ENCODE data around the gene ALDH18A1.
"Not testable (repeated sequence)": the region's sequence is repeated elsewhere in the genome, so short reads cannot be mapped to it uniquely, and the experiment has no call there.

ALDH18A1 gene

DNA sequence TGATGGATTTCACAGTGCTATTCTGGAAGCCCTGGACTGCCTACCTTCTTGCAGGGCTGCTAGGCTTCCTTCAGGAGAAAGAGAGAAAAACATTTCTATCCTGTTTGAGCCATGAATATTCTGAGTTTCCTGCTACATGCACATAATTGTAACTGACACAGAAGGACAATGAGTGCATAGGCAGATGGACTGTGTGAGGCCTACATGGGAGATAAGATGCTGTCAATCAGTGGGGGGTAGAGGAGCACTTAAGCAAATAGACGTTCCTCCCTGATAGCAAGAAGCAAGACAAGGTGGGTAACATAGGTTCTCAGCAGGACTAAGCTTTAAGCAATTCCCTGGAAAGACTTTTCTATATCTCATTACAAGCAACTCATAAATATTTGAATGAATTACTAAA is 11.6 kb downstream of the ALDH18A1 start:
- Histone ChIP-seq H3K4me1 (ENCODE audit: control insufficient read depth, insufficient read depth, low read length) (peaks cover 31% of the 10 kb centered on the region), H3K27me3 (ENCODE audit: control insufficient read depth, insufficient read depth, low read length) (no peaks in the 10 kb centered on the region), H3K9me3 (ENCODE audit: control insufficient read depth, low read length) (no peaks in the 10 kb centered on the region), H3K4me3 (ENCODE audit: low read length) (no peak overlapping the region), H3K36me3 (ENCODE audit: control insufficient read depth, insufficient read depth, low read length) (peaks cover 5% of the 10 kb centered on the region), H3K9ac (ENCODE audit: low read length) (no peak overlapping the region)

DNA sequence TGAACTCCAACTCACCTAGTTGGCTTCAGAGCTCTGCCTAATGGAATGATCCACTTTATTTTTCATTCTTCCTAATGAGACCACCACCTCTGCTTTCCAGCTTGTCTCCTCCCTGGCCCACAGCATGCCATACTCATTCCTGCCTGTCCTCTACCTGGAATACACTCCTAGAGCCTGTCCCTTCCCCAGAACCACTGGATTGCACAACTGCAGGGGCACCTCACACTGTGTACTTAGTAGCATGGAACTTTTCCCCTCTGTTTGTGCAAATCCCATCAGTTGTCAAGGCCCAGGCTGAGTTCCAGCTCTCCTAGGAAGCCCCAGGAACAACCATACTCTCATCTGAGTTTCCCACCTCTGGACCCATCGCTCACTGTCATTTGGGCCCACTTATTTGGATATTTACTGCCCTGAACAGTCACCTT is 15.6 kb downstream of the ALDH18A1 start:
- no peak overlapping the region for H3K4me3 ChIP-seq (ENCODE audit: low read length)
- no peaks in the 10 kb centered on the region for H3K9me3 ChIP-seq (ENCODE audit: control insufficient read depth, low read length)
- no peak overlapping the region for H3K9ac ChIP-seq (ENCODE audit: low read length)
- peaks cover 5% of the 10 kb centered on the region for H3K36me3 ChIP-seq (ENCODE audit: control insufficient read depth, insufficient read depth, low read length)
- H3K4me1 ChIP-seq (ENCODE audit: control insufficient read depth, insufficient read depth, low read length) = peaks cover 20% of the 10 kb centered on the region
- no peaks in the 10 kb centered on the region for H3K27me3 ChIP-seq (ENCODE audit: control insufficient read depth, insufficient read depth, low read length)

DNA sequence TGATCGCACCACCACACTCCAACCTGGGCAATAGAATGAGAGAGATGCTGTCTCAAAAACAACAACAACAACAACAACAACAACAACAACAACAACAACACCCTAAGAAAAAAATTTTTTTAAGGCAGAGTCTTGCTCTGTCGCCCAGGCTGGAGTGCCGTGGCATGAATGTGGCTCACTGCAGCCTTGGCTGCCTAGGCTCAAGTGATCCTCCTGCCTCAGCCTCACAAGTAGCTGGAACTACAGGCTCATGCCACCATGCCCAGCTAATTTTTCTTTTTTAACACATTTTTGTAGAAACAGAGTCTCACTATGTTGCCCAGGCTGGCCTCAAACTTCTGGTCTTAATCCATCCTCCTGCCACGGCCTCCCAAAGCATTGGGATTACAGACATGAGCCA is 18.6 kb downstream of the ALDH18A1 start:
- no peak overlapping the region for H3K4me3 ChIP-seq (ENCODE audit: low read length)
- H3K4me1 ChIP-seq (ENCODE audit: control insufficient read depth, insufficient read depth, low read length) = no peaks in the 10 kb centered on the region
- no peak overlapping the region for H3K9ac ChIP-seq (ENCODE audit: low read length)
- H3K36me3 ChIP-seq (ENCODE audit: control insufficient read depth, insufficient read depth, low read length) = peaks cover 5% of the 10 kb centered on the region
- no peaks in the 10 kb centered on the region for H3K27me3 ChIP-seq (ENCODE audit: control insufficient read depth, insufficient read depth, low read length)
- no peaks in the 10 kb centered on the region for H3K9me3 ChIP-seq (ENCODE audit: control insufficient read depth, low read length)

DNA sequence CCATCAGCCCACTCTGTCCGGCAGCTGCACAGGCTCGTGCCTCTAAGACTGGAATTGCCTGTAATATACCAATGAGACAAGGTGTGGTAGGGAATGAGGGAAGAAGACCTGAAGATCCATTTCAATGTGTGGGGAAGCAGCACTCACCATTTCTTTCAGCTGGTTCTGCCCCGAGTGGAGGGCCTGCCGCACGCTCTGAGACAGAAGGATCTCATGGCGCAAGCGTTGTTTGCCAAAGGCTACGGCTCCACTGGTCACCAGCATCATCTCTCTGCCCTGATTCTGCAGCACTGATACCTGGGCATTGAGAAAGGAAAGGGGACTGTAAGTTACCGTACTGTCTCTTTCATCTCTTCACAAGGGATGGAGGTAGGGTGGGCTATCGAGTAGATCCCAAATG is 19.4 kb downstream of the ALDH18A1 start:
- Histone ChIP-seq H3K4me1 (ENCODE audit: control insufficient read depth, insufficient read depth, low read length) (no peaks in the 10 kb centered on the region), H3K9ac (ENCODE audit: low read length) (no peak overlapping the region), H3K27me3 (ENCODE audit: control insufficient read depth, insufficient read depth, low read length) (no peaks in the 10 kb centered on the region), H3K36me3 (ENCODE audit: control insufficient read depth, insufficient read depth, low read length) (peaks cover 1% of the 10 kb centered on the region), H3K4me3 (ENCODE audit: low read length) (no peak overlapping the region), H3K9me3 (ENCODE audit: control insufficient read depth, low read length) (no peaks in the 10 kb centered on the region)

DNA sequence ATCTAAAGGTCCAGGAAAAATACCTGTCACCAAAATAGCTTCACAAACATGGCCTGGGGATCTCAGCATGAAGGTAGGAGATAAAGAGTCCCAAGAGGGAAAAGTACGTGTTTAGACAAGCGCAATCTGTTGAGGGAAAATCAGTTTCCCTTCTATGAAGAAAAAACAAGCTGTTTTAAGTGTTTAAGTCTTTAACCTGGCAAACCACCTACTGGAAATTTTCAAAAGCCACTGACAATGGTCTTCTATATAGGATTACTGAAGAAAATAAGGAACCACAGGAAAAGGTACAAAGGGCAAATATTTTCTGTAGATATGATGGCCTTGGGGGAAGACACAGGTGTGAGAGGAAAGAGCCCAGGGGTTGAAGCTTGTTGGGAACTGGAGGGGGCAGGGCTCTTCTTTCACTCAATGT is 21.2 kb downstream of the ALDH18A1 start:
- H3K4me3 ChIP-seq (ENCODE audit: low read length) = no peak overlapping the region

DNA sequence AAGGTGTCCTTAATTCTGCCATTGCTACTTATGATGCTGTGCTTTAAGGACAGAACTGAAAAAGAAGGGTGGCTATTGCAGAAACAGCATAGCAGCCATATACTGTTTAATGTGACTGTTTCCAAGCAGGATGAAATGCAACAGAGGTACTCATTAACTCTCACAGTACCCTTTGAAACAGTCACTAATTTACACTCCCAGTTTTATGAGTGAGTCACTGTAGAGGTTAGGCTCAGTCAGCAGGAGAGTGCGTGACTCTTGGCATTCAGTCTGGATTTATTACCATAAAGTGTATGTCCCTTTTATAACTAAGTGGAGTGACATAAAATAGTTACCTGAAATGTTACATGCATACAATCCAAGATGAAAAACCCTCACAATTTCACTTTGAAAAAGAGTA is 27.7 kb downstream of the ALDH18A1 start:
- H3K4me1 ChIP-seq (ENCODE audit: control insufficient read depth, insufficient read depth, low read length) = peaks cover 5% of the 10 kb centered on the region
- H3K36me3 ChIP-seq (ENCODE audit: control insufficient read depth, insufficient read depth, low read length) = peaks cover 7% of the 10 kb centered on the region
- H3K4me3 ChIP-seq (ENCODE audit: low read length) = no peak overlapping the region
- H3K9me3 ChIP-seq (ENCODE audit: control insufficient read depth, low read length) = no peaks in the 10 kb centered on the region
- no peaks in the 10 kb centered on the region for H3K27me3 ChIP-seq (ENCODE audit: control insufficient read depth, insufficient read depth, low read length)
- H3K9ac ChIP-seq (ENCODE audit: low read length) = no peak overlapping the region

More for the DNA sequence above, 21.2 kb downstream of the ALDH18A1 start:
- Histone ChIP-seq H3K9me3 (ENCODE audit: control insufficient read depth, low read length) (no peaks in the 10 kb centered on the region), H3K4me1 (ENCODE audit: control insufficient read depth, insufficient read depth, low read length) (no peaks in the 10 kb centered on the region), H3K9ac (ENCODE audit: low read length) (no peak overlapping the region), H3K36me3 (ENCODE audit: control insufficient read depth, insufficient read depth, low read length) (no peaks in the 10 kb centered on the region), H3K27me3 (ENCODE audit: control insufficient read depth, insufficient read depth, low read length) (no peaks in the 10 kb centered on the region)

DNA sequence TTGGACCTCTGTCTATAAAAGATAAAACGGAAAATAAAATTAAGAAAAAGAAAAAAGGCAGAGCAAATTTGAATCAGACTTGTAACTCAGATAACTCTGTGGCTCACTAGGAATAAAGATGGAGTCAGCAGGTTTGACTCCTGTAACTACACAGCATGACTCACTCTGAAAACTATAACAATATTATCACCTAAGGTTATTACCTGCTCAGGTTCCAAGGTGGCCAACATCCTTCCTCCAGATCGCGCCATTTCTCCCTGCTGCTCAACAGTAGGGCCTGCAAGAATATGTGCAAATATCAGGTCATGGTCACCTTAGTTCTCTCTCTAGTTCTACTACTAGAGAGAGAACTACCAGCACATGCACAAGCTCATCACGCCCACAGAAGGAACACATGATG is 30.0 kb downstream of the ALDH18A1 start:
- no peak overlapping the region for H3K9ac ChIP-seq (ENCODE audit: low read length)
- no peaks in the 10 kb centered on the region for H3K27me3 ChIP-seq (ENCODE audit: control insufficient read depth, insufficient read depth, low read length)
- peaks cover 5% of the 10 kb centered on the region for H3K4me1 ChIP-seq (ENCODE audit: control insufficient read depth, insufficient read depth, low read length)
- no peak overlapping the region for H3K4me3 ChIP-seq (ENCODE audit: low read length)
- H3K36me3 ChIP-seq (ENCODE audit: control insufficient read depth, insufficient read depth, low read length) = peaks cover 7% of the 10 kb centered on the region
- H3K9me3 ChIP-seq (ENCODE audit: control insufficient read depth, low read length) = no peaks in the 10 kb centered on the region

DNA sequence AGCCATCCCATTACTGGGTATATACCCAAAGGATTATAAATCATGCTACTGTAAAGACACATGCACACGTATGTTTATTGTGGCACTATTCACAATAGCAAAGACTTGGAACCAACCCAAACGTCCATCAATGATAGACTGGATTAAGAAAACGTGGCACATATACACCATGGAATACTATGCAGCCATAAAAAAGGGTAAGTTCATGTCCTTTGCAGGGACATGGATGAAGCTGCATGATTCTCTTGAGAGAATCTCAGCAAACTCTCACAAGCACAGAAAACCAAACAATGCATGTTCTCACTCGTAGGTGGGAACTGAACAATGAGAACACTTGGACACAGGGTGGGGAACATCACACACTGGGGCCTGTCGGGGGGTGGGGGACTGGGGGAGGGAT is 36.1 kb downstream of the ALDH18A1 start:
- not testable (repeated sequence) for H3K27me3 ChIP-seq (ENCODE audit: control insufficient read depth, insufficient read depth, low read length); H3K36me3 ChIP-seq (ENCODE audit: control insufficient read depth, insufficient read depth, low read length); H3K9me3 ChIP-seq (ENCODE audit: control insufficient read depth, low read length); H3K4me3 ChIP-seq (ENCODE audit: low read length); H3K9ac ChIP-seq (ENCODE audit: low read length); H3K4me1 ChIP-seq (ENCODE audit: control insufficient read depth, insufficient read depth, low read length)

DNA sequence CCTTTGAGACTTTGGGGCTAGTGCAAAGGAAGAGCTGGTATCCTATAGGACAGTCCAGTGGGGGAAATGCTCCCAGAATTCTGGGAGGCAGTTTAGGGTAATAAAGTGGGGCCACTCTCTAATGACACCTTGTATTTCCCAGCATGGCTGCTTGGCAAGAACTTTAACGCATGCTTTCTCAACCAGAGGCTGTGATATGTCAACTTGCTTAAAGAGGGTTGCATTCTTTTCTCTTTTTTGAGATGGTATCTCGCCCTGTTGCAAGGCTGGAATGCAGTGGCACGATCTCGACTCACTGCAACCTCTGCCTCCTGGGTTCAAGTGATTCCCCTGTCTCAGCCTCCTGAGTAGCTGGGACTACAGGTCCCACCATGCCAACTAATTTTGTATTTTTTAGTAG is 38.4 kb downstream of the ALDH18A1 start:
- no peaks in the 10 kb centered on the region for H3K27me3 ChIP-seq (ENCODE audit: control insufficient read depth, insufficient read depth, low read length)
- H3K9ac ChIP-seq (ENCODE audit: low read length) = no peak overlapping the region
- H3K9me3 ChIP-seq (ENCODE audit: control insufficient read depth, low read length) = no peaks in the 10 kb centered on the region
- H3K36me3 ChIP-seq (ENCODE audit: control insufficient read depth, insufficient read depth, low read length) = peaks cover 10% of the 10 kb centered on the region
- H3K4me1 ChIP-seq (ENCODE audit: control insufficient read depth, insufficient read depth, low read length) = no peaks in the 10 kb centered on the region
- no peak overlapping the region for H3K4me3 ChIP-seq (ENCODE audit: low read length)

DNA sequence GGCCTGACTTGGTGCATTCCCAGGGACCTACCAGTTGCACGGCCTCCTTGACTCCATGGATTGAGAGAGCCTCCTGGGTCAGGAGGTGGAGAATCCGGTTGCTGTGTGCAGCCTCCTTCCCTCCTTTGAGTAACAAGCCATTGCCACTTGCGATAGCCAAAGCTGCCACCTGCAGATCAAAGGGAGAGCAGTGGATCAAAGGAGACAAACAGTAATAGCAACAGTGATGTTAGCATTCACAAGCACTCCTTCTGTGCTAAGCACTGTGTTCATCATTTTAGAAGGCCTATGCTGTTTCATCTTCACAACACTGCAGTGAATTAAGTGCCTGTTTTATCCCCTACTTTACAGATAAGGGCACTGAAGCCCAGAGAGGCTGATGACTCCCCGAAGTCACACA is 40.1 kb downstream of the ALDH18A1 start:
- Histone ChIP-seq H3K9ac (ENCODE audit: low read length) (no peak overlapping the region), H3K4me1 (ENCODE audit: control insufficient read depth, insufficient read depth, low read length) (no peaks in the 10 kb centered on the region), H3K9me3 (ENCODE audit: control insufficient read depth, low read length) (no peaks in the 10 kb centered on the region), H3K4me3 (ENCODE audit: low read length) (no peak overlapping the region), H3K27me3 (ENCODE audit: control insufficient read depth, insufficient read depth, low read length) (no peaks in the 10 kb centered on the region), H3K36me3 (ENCODE audit: control insufficient read depth, insufficient read depth, low read length) (peaks cover 11% of the 10 kb centered on the region)

DNA sequence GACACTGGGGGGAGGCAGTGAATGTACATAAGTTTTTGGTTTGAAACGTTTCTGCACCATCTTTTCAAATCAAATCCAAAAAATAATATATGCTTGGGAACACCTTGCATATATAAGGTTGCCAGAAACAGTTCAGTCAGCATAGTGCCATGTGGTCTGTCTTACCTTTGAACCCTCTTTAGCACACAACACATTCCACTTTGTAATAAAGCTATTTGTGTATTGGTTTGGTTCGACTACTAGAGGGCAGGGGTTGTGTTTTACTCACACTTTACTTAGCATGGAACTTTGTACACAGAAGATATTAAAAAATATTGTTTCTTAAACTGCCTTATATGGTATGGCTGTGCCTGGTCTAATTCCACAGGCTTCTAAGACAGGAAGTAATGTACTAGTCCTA is 43.2 kb downstream of the ALDH18A1 start:
- Histone ChIP-seq H3K36me3 (ENCODE audit: control insufficient read depth, insufficient read depth, low read length) (peaks cover 20% of the 10 kb centered on the region), H3K27me3 (ENCODE audit: control insufficient read depth, insufficient read depth, low read length) (no peaks in the 10 kb centered on the region), H3K9me3 (ENCODE audit: control insufficient read depth, low read length) (no peaks in the 10 kb centered on the region), H3K9ac (ENCODE audit: low read length) (no peak overlapping the region), H3K4me1 (ENCODE audit: control insufficient read depth, insufficient read depth, low read length) (no peaks in the 10 kb centered on the region), H3K4me3 (ENCODE audit: low read length) (no peak overlapping the region)

DNA sequence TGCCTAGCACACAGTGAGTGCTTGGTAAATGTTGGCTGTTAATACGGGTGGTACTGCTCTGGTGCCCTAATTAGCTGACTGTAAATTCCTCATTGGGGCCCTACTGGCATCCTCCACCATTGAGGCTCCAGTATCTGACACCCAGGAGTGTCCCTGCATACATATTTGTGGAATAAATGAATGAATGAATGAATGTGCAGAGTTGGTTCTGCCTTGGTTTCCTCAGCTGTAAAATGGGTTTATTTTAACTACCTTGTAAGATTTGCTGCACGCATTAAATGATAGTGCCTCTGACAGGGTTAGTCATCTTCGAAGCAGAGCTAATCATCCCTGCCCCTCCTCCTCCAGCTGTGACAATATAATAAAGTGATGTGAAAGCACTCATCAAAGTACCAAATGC is 45.8 kb downstream of the ALDH18A1 start:
- Histone ChIP-seq H3K4me3 (ENCODE audit: low read length) (no peak overlapping the region), H3K27me3 (ENCODE audit: control insufficient read depth, insufficient read depth, low read length) (no peaks in the 10 kb centered on the region), H3K9ac (ENCODE audit: low read length) (no peak overlapping the region), H3K36me3 (ENCODE audit: control insufficient read depth, insufficient read depth, low read length) (peaks cover 41% of the 10 kb centered on the region), H3K9me3 (ENCODE audit: control insufficient read depth, low read length) (no peaks in the 10 kb centered on the region), H3K4me1 (ENCODE audit: control insufficient read depth, insufficient read depth, low read length) (no peaks in the 10 kb centered on the region)

DNA sequence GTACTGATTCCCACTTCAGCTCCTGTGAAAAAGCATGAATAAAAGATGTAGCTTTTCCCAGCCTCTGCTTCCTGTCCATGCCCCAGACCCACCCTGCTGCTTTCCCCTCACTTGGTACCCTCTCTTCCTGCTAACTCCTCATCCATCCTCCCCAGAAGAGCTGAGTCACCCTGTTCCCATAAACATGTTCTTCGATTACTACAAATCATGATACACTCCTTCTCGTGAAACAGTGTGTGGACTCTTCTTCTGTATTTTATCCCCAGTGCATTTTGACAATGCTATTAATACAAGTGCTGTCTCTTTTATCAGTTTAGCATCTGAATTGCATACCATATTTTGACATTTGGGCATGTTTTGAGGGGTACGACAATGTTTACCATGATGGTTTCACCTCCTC is 49.6 kb downstream of the ALDH18A1 start:
- H3K4me1 ChIP-seq (ENCODE audit: control insufficient read depth, insufficient read depth, low read length) = no peaks in the 10 kb centered on the region
- no peak overlapping the region for H3K4me3 ChIP-seq (ENCODE audit: low read length)
- no peaks in the 10 kb centered on the region for H3K9me3 ChIP-seq (ENCODE audit: control insufficient read depth, low read length)
- peaks cover 43% of the 10 kb centered on the region for H3K36me3 ChIP-seq (ENCODE audit: control insufficient read depth, insufficient read depth, low read length)
- H3K9ac ChIP-seq (ENCODE audit: low read length) = no peak overlapping the region
- H3K27me3 ChIP-seq (ENCODE audit: control insufficient read depth, insufficient read depth, low read length) = no peaks in the 10 kb centered on the region
